Lower leg skin (tissue), 3 donors: ENCODE measurements around the gene NDUFAF2.

ENCODE experiments used
- POLR2A ChIP-seq, 2 donors: fragments of 450-650 bp; IDR thresholded peaks; one replicate each; pipeline ENCODE4 v1.6.1; 2016 to 2017; ENCODE audit warnings: antibody characterized with exemption in 2 of 2, mild to moderate bottlenecking in 1 of 2, moderate library complexity in 1 of 2
- TF ChIP-seq, protein P1 (sequence below), 3 donors: fragments of 450-650 bp; IDR thresholded peaks; one replicate each; pipeline ENCODE4 v1.5.1; 2016; ENCODE audit warnings: antibody characterized with exemption in 3 of 3, mild to moderate bottlenecking in 3 of 3, moderate library complexity in 2 of 3

DNA sequence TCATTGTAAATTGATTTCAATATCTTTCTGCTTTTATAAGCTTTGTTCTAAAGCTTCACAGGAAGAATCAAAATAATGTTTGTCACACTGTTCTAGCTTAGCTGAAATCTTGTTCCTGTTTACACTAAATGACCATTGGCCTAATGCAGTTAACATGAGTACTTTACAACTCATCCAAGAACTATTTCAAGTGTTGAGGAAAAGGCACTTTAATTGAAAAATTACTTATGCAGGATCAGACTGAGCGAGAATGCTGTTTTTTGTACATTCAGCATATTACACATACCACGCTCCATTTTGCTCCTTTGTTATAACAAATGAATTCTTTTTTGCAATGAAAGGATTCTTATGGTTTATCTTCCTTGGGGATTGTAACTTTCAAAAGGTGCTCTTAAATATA, 239.7 kb downstream of the NDUFAF2 start:
- TF ChIP-seq, protein P1, sequence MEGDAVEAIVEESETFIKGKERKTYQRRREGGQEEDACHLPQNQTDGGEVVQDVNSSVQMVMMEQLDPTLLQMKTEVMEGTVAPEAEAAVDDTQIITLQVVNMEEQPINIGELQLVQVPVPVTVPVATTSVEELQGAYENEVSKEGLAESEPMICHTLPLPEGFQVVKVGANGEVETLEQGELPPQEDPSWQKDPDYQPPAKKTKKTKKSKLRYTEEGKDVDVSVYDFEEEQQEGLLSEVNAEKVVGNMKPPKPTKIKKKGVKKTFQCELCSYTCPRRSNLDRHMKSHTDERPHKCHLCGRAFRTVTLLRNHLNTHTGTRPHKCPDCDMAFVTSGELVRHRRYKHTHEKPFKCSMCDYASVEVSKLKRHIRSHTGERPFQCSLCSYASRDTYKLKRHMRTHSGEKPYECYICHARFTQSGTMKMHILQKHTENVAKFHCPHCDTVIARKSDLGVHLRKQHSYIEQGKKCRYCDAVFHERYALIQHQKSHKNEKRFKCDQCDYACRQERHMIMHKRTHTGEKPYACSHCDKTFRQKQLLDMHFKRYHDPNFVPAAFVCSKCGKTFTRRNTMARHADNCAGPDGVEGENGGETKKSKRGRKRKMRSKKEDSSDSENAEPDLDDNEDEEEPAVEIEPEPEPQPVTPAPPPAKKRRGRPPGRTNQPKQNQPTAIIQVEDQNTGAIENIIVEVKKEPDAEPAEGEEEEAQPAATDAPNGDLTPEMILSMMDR (IDR thresholded peaks at IDR 0.05) = no peak
- no peak for TF ChIP-seq POLR2A (IDR thresholded peaks at IDR 0.05)
